Measurements from ENCODE around the gene SSH2.
"Not testable (repeated sequence)": the region's sequence is repeated elsewhere in the genome, so short reads cannot be mapped to it uniquely, and the experiment has no call there.

Gene SSH2

GRCh38 chr17:29897136-29897535, 32.9 kb downstream of the SSH2 start:
- 93% methylated on average over 4 of the region's 4 CpGs for WGBS
- H3K4me3 ChIP-seq (ENCODE audit: low read length); H3K27me3 ChIP-seq (ENCODE audit: insufficient read depth, low read length): not testable (repeated sequence)

GRCh38 chr17:29892201-29892600, 37.8 kb downstream of the SSH2 start:
- Histone ChIP-seq H3K4me3 (ENCODE audit: low read length) (no peak overlapping the region), H3K27ac (ENCODE audit: low read depth, low read length) (no peak overlapping the region), H3K9me3 (ENCODE audit: insufficient read depth, low read depth, low read length) (no peaks in the 10 kb centered on the region), H3K27me3 (ENCODE audit: insufficient read depth, low read length) (no peaks in the 10 kb centered on the region), H3K4me1 (ENCODE audit: insufficient read depth, low read length) (no peaks in the 10 kb centered on the region), H3K9ac (ENCODE audit: low read depth, low read length) (no peak overlapping the region), H3K36me3 (ENCODE audit: insufficient read depth, low read length) (no peaks in the 10 kb centered on the region)

More at GRCh38 chr17:29897136-29897535, 32.9 kb downstream of the SSH2 start:
- H3K4me1 ChIP-seq (ENCODE audit: insufficient read depth, low read length); H3K9me3 ChIP-seq (ENCODE audit: insufficient read depth, low read depth, low read length); H3K36me3 ChIP-seq (ENCODE audit: insufficient read depth, low read length); H3K9ac ChIP-seq (ENCODE audit: low read depth, low read length); H3K27ac ChIP-seq (ENCODE audit: low read depth, low read length): not testable (repeated sequence)

GRCh38 chr17:29891131-29891530, 38.9 kb downstream of the SSH2 start:
- Histone ChIP-seq H3K4me1 (ENCODE audit: insufficient read depth, low read length) (no peaks in the 10 kb centered on the region), H3K9ac (ENCODE audit: low read depth, low read length) (no peak overlapping the region), H3K36me3 (ENCODE audit: insufficient read depth, low read length) (no peaks in the 10 kb centered on the region), H3K4me3 (ENCODE audit: low read length) (no peak overlapping the region), H3K27me3 (ENCODE audit: insufficient read depth, low read length) (no peaks in the 10 kb centered on the region), H3K9me3 (ENCODE audit: insufficient read depth, low read depth, low read length) (no peaks in the 10 kb centered on the region), H3K27ac (ENCODE audit: low read depth, low read length) (no peak overlapping the region)
- 90% methylated on average over 1 of the region's 1 CpG for WGBS

GRCh38 chr17:29885031-29885640, 44.9 kb downstream of the SSH2 start:
- Histone ChIP-seq H3K4me1 (ENCODE audit: insufficient read depth, low read length) (no peaks in the 10 kb centered on the region), H3K27ac (ENCODE audit: low read depth, low read length) (no peak overlapping the region), H3K27me3 (ENCODE audit: insufficient read depth, low read length) (no peaks in the 10 kb centered on the region), H3K9me3 (ENCODE audit: insufficient read depth, low read depth, low read length) (no peaks in the 10 kb centered on the region), H3K4me3 (ENCODE audit: low read length) (no peak overlapping the region), H3K36me3 (ENCODE audit: insufficient read depth, low read length) (no peaks in the 10 kb centered on the region), H3K9ac (ENCODE audit: low read depth, low read length) (no peak overlapping the region)
- 85% methylated on average over 3 of the region's 3 CpGs for WGBS

- Histone ChIP-seq H3K9me3 (ENCODE audit: insufficient read depth, low read depth, low read length) (no peaks in the 10 kb centered on the region), H3K4me3 (ENCODE audit: low read length) (no peak overlapping the region), H3K27ac (ENCODE audit: low read depth, low read length) (no peak overlapping the region), H3K27me3 (ENCODE audit: insufficient read depth, low read length) (no peaks in the 10 kb centered on the region), H3K4me1 (ENCODE audit: insufficient read depth, low read length) (no peaks in the 10 kb centered on the region), H3K9ac (ENCODE audit: low read depth, low read length) (no peak overlapping the region), H3K36me3 (ENCODE audit: insufficient read depth, low read length) (no peaks in the 10 kb centered on the region)
These were observed 46.5 kb downstream of the SSH2 start for GRCh38 chr17:29883497-29883896.

GRCh38 chr17:29881256-29881655, 48.8 kb downstream of the SSH2 start:
- Histone ChIP-seq H3K4me1 (ENCODE audit: insufficient read depth, low read length) (no peaks in the 10 kb centered on the region), H3K9ac (ENCODE audit: low read depth, low read length) (no peak overlapping the region), H3K27ac (ENCODE audit: low read depth, low read length) (no peak overlapping the region), H3K27me3 (ENCODE audit: insufficient read depth, low read length) (no peaks in the 10 kb centered on the region), H3K36me3 (ENCODE audit: insufficient read depth, low read length) (no peaks in the 10 kb centered on the region), H3K9me3 (ENCODE audit: insufficient read depth, low read depth, low read length) (no peaks in the 10 kb centered on the region), H3K4me3 (ENCODE audit: low read length) (no peak overlapping the region)
- 92% methylated on average over 3 of the region's 3 CpGs for WGBS

- Histone ChIP-seq H3K36me3 (ENCODE audit: insufficient read depth, low read length) (no peaks in the 10 kb centered on the region), H3K27me3 (ENCODE audit: insufficient read depth, low read length) (no peaks in the 10 kb centered on the region), H3K4me3 (ENCODE audit: low read length) (no peak overlapping the region), H3K9me3 (ENCODE audit: insufficient read depth, low read depth, low read length) (no peaks in the 10 kb centered on the region), H3K9ac (ENCODE audit: low read depth, low read length) (no peak overlapping the region), H3K27ac (ENCODE audit: low read depth, low read length) (no peak overlapping the region), H3K4me1 (ENCODE audit: insufficient read depth, low read length) (no peaks in the 10 kb centered on the region)
- 96% methylated on average over 6 of the region's 6 CpGs for WGBS
These were observed 50.0 kb downstream of the SSH2 start for GRCh38 chr17:29880031-29880430.

GRCh38 chr17:29874931-29875596, 55.0 kb downstream of the SSH2 start:
- Histone ChIP-seq H3K9ac (ENCODE audit: low read depth, low read length) (no peak overlapping the region), H3K4me1 (ENCODE audit: insufficient read depth, low read length) (no peaks in the 10 kb centered on the region), H3K4me3 (ENCODE audit: low read length) (no peak overlapping the region), H3K27ac (ENCODE audit: low read depth, low read length) (no peak overlapping the region), H3K36me3 (ENCODE audit: insufficient read depth, low read length) (no peaks in the 10 kb centered on the region), H3K27me3 (ENCODE audit: insufficient read depth, low read length) (no peaks in the 10 kb centered on the region), H3K9me3 (ENCODE audit: insufficient read depth, low read depth, low read length) (no peaks in the 10 kb centered on the region)
- 92% methylated on average over 1 of the region's 1 CpG for whole genome bisulfite sequencing

GRCh38 chr17:29874358-29874757, 55.7 kb downstream of the SSH2 start:
- 100% methylated on average over 1 of the region's 1 CpG for WGBS
- H3K27me3 ChIP-seq (ENCODE audit: insufficient read depth, low read length); H3K4me3 ChIP-seq (ENCODE audit: low read length); H3K4me1 ChIP-seq (ENCODE audit: insufficient read depth, low read length); H3K9me3 ChIP-seq (ENCODE audit: insufficient read depth, low read depth, low read length); H3K27ac ChIP-seq (ENCODE audit: low read depth, low read length); H3K36me3 ChIP-seq (ENCODE audit: insufficient read depth, low read length); H3K9ac ChIP-seq (ENCODE audit: low read depth, low read length): not testable (repeated sequence)

- H3K4me3 ChIP-seq (ENCODE audit: low read length): no peak overlapping the region
- H3K27me3 ChIP-seq (ENCODE audit: insufficient read depth, low read length): no peaks in the 10 kb centered on the region
- no peak overlapping the region for H3K27ac ChIP-seq (ENCODE audit: low read depth, low read length)
- H3K9ac ChIP-seq (ENCODE audit: low read depth, low read length): no peak overlapping the region
- no peaks in the 10 kb centered on the region for H3K4me1 ChIP-seq (ENCODE audit: insufficient read depth, low read length)
- no peaks in the 10 kb centered on the region for H3K9me3 ChIP-seq (ENCODE audit: insufficient read depth, low read depth, low read length)
- no peaks in the 10 kb centered on the region for H3K36me3 ChIP-seq (ENCODE audit: insufficient read depth, low read length)
- WGBS: 81% methylated on average over 2 of the region's 2 CpGs
These were observed 56.6 kb downstream of the SSH2 start for GRCh38 chr17:29873476-29873875.

- 92% methylated on average over 1 of the region's 1 CpG for WGBS
These were observed 59.1 kb downstream of the SSH2 start for GRCh38 chr17:29870836-29871465.

More at GRCh38 chr17:29870836-29871465, 59.1 kb downstream of the SSH2 start:
- no peaks in the 10 kb centered on the region for H3K9me3 ChIP-seq (ENCODE audit: insufficient read depth, low read depth, low read length)
- H3K4me3 ChIP-seq (ENCODE audit: low read length): no peak overlapping the region
- no peaks in the 10 kb centered on the region for H3K27me3 ChIP-seq (ENCODE audit: insufficient read depth, low read length)
- no peak overlapping the region for H3K27ac ChIP-seq (ENCODE audit: low read depth, low read length)
- H3K9ac ChIP-seq (ENCODE audit: low read depth, low read length): no peak overlapping the region
- peaks cover 17% of the 10 kb centered on the region for H3K4me1 ChIP-seq (ENCODE audit: insufficient read depth, low read length)
- H3K36me3 ChIP-seq (ENCODE audit: insufficient read depth, low read length): no peaks in the 10 kb centered on the region
